ENCODE results near the gene MOGAT3. TPM values are rescaled to one million over a fixed set of nuclear protein-coding genes. Genes with fewer than 3 reads are reported as not detected.

MOGAT3 gene
- total RNA-seq, 1 experiment from 2014 or later: not detected

DNA sequence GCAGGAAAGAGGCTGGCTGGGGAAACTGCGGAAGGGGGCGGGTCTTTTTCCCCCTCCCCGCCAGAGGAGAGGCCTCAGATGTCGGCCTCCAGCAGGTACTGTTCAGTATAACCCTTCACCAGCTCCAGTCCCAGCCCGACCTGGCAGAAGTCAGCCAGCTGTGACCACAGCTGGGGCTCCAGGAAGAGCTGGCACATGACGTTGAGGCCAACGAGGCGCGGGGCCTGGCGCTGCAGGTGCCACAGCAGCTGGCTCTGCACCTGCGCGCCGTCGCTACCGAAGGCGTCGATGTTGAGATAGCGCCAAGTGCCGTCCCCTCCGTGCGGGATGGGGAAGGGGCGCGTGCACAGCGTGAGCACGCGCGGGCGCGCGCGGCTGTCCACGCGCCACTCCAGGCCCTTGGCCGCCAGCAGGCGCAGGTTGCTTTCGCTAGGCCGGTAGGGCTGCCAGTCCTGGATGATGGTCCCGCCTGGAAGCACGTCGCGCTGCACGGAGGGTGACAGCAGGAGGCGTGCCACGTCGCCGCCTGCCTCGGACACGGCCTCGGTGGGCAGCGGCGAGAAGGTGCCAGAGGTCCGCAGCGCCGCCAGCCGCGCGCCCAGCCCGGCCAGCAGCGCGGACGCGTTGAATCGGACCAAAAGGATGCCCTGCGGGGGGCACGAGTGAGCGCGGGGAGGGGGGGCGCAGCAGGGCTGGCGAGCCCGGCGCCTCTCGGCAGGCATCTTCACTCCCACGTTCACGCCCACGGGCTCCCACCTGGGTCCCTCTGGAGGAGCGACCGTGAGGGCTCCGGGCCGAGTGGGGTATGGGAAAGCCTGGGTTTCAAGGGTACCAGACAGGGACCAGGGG lies 28.6 kb downstream of the MOGAT3 start:
- Histone ChIP-seq H3K4me3 (no peak overlapping the region; the same call in 1 of the 2 replicates), H2AFZ (no peak overlapping the region), H3K27me3 (ENCODE audit: insufficient read depth, low read depth) (peaks cover 71% of the 10 kb centered on the region), H3K36me3 (ENCODE audit: low read depth) (no peaks in the 10 kb centered on the region), H3K4me1 (replicated peaks; ENCODE audit: insufficient read depth) (peaks cover 24% of the 10 kb centered on the region), H3K9me2 (ENCODE audit: insufficient read depth) (no peaks in the 10 kb centered on the region), H3K79me2 (ENCODE audit: low read depth) (no peaks in the 10 kb centered on the region), H3K9me3 (ENCODE audit: insufficient read depth, low read depth) (no peaks in the 10 kb centered on the region), H3F3A (ENCODE audit: insufficient read depth, low read depth) (peaks cover 15% of the 10 kb centered on the region; the same call in 1 of the 2 replicates), H3K4me2 (no peak overlapping the region), H4K20me1 (ENCODE audit: insufficient read depth) (no peaks in the 10 kb centered on the region), H3K27ac (no peak overlapping the region)
- BruUV-seq (replicated peaks): no TSS peak
- TF ChIP-seq, protein P1, sequence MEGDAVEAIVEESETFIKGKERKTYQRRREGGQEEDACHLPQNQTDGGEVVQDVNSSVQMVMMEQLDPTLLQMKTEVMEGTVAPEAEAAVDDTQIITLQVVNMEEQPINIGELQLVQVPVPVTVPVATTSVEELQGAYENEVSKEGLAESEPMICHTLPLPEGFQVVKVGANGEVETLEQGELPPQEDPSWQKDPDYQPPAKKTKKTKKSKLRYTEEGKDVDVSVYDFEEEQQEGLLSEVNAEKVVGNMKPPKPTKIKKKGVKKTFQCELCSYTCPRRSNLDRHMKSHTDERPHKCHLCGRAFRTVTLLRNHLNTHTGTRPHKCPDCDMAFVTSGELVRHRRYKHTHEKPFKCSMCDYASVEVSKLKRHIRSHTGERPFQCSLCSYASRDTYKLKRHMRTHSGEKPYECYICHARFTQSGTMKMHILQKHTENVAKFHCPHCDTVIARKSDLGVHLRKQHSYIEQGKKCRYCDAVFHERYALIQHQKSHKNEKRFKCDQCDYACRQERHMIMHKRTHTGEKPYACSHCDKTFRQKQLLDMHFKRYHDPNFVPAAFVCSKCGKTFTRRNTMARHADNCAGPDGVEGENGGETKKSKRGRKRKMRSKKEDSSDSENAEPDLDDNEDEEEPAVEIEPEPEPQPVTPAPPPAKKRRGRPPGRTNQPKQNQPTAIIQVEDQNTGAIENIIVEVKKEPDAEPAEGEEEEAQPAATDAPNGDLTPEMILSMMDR (conservative IDR thresholded peaks at IDR 0.05): no peak
- TF ChIP-seq EZH2 (IDR thresholded peaks at IDR 0.05; ENCODE audit: low read depth): no peak
- ChIA-PET CTCF (interaction anchor here (0.5 to 0.6 kb wide), 2 partner anchors 73 to 103 kb away, joined by 3 to 5 read pairs; no protein-coding TSS in a partner anchor), POLR2A (ENCODE audit: unreplicated experiment) (interaction anchor here (0.6 kb wide), 1 partner anchor 15 kb away, joined by 8 read pairs; no protein-coding TSS in a partner anchor)
- no peak for DNase-seq
- intact Hi-C loops (cut with micrococcal nuclease; ENCODE audit: unreplicated experiment): no loop called here

DNA sequence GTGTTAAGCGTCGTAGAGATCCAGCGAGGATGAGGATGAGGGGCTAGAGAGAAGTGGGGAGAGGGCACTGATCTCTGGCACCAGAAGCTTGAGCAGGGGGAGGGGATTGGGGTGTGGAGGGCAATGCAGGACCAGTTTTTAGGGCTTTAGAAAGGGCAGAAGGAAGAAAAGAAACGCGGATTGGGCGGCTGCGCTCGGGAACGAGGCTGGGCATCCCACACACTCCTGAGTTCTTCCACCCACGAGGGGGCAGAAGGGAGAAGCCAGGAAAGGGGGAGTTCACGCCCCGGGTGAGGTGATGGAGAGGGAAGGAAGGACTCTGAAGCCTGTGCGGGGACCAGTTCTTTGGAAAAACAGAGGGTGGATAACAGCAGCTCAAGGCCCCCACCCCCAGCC lies 29.4 kb downstream of the MOGAT3 start:
- intact Hi-C loops (cut with micrococcal nuclease; ENCODE audit: unreplicated experiment): no loop called here
- Histone ChIP-seq H2AFZ (no peak overlapping the region), H3K36me3 (ENCODE audit: low read depth) (no peaks in the 10 kb centered on the region), H3K79me2 (ENCODE audit: low read depth) (no peaks in the 10 kb centered on the region), H3K9me2 (ENCODE audit: insufficient read depth) (no peaks in the 10 kb centered on the region), H3K27ac (no peak overlapping the region), H3K4me2 (no peak overlapping the region), H3K9me3 (ENCODE audit: insufficient read depth, low read depth) (no peaks in the 10 kb centered on the region), H3K4me3 (no peak overlapping the region), H3K4me1 (replicated peaks; ENCODE audit: insufficient read depth) (peaks cover 24% of the 10 kb centered on the region), H4K20me1 (ENCODE audit: insufficient read depth) (no peaks in the 10 kb centered on the region), H3K27me3 (ENCODE audit: insufficient read depth, low read depth) (peaks cover 68% of the 10 kb centered on the region), H3F3A (ENCODE audit: insufficient read depth, low read depth) (peaks cover 15% of the 10 kb centered on the region; the same call in 1 of the 2 replicates)
- POLR2A ChIA-PET (ENCODE audit: unreplicated experiment): interaction anchor here (0.6 kb wide), 1 partner anchor 14 kb away, joined by 8 read pairs; no protein-coding TSS in a partner anchor
- no TSS peak for BruUV-seq (replicated peaks)
- no peak for DNase-seq
- TF ChIP-seq EZH2 (IDR thresholded peaks at IDR 0.05; ENCODE audit: low read depth): no peak
- TF ChIP-seq, protein P1 (conservative IDR thresholded peaks at IDR 0.05): no peak
- CTCF ChIA-PET: interaction anchor here (1.3 kb wide), 1 partner anchor 28 kb away, joined by 5 read pairs; no protein-coding TSS in a partner anchor

DNA sequence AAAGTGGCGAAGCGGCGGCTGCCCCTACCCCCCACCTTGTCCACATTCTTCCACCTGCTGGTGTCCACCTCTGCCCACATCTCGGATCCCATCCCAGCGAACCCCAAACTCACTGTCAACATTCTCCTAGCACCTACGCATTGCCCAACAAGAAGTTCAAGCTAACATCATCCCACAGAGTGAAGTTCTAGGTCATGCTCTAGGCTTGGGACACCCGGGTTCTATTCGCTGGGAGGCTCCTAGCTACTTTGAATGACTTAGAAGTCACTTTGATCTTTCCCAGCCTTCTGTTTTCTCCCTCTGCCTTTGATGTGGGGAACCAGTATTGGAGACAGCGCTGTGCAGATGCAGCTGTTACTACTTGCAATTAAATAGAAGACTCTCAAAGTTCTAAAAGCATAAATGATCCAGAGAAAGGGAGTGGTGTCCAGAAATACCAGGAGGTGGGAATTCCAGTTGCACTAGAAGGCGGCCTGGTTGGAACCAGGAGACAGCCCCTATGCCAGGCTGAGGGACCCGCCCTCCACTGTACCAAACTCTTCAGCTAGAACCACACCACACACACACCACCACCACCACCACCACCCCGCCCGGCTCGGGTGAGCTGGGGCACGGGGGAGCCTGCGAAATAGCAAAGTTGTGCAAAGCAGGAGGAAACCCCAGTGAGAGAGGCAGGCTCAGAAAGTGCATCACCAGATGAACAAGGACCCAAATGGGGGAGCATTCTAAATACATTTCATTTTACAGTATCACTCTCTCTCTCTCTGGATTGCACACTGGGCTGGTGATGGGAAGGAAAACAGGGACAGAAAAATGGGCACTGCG lies 30.0 kb downstream of the MOGAT3 start:
- no peaks in the 10 kb centered on the region for H3K9me2 ChIP-seq (ENCODE audit: insufficient read depth)
- TF ChIP-seq, protein P1 (conservative IDR thresholded peaks at IDR 0.05): no peak
- TF ChIP-seq EZH2 (IDR thresholded peaks at IDR 0.05; ENCODE audit: low read depth): no peak
- DNase-seq: no peak
- BruUV-seq (replicated peaks): no TSS peak
- H3F3A ChIP-seq (ENCODE audit: insufficient read depth, low read depth): peaks cover 15% of the 10 kb centered on the region; the same call in 1 of the 2 replicates
- H3K27me3 ChIP-seq (ENCODE audit: insufficient read depth, low read depth): peaks cover 62% of the 10 kb centered on the region
- no peak overlapping the region for H2AFZ ChIP-seq
- no peak overlapping the region for H3K4me2 ChIP-seq
- no peaks in the 10 kb centered on the region for H3K79me2 ChIP-seq (ENCODE audit: low read depth)
- intact Hi-C loops (cut with micrococcal nuclease; ENCODE audit: unreplicated experiment): no loop called here
- H3K36me3 ChIP-seq (ENCODE audit: low read depth): no peaks in the 10 kb centered on the region
- peaks cover 26% of the 10 kb centered on the region for H3K4me1 ChIP-seq (replicated peaks; ENCODE audit: insufficient read depth)
- no peak overlapping the region for H3K27ac ChIP-seq
- no peaks in the 10 kb centered on the region for H3K9me3 ChIP-seq (ENCODE audit: insufficient read depth, low read depth)
- CTCF ChIA-PET: interaction anchor here (1.3 kb wide), 1 partner anchor 27 kb away, joined by 5 read pairs; no protein-coding TSS in a partner anchor
- POLR2A ChIA-PET (ENCODE audit: unreplicated experiment): no interaction called here
- H3K4me3 ChIP-seq: no peak overlapping the region
- H4K20me1 ChIP-seq (ENCODE audit: insufficient read depth): no peaks in the 10 kb centered on the region
